Stimulated activated naive CD8-positive, alpha-beta T cell treated with anti-CD3 and anti-CD28 coated beads, Interleukin-15, Interleukin-2, amounts not matched to agents 100 U/mL and 50 U/mL, for 24 hours (primary cell): ENCODE measurements around the gene ZNF385D.

Experiments used
- ATAC-seq: fragments of 150-1000 bp; cut with Tn5 transposase; one replicate; pipeline ENCODE4 v1.10.0; 2021
- DNase-seq: peaks from one replicate; pipeline ENCODE4 v3.0.0; 2021

The ZNF385D gene, protein sequence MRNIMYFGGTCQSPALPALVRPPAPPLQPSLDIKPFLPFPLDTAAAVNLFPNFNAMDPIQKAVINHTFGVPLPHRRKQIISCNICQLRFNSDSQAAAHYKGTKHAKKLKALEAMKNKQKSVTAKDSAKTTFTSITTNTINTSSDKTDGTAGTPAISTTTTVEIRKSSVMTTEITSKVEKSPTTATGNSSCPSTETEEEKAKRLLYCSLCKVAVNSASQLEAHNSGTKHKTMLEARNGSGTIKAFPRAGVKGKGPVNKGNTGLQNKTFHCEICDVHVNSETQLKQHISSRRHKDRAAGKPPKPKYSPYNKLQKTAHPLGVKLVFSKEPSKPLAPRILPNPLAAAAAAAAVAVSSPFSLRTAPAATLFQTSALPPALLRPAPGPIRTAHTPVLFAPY

GRCh38 chr3:21750831-21751391 lies at the start of gene ZNF385D:
Gene ZNF385D (minus strand): TSS chr3:21751210. CDS start chr3:21750916, 294 bp downstream.
- DNase-seq: no peak
- ATAC-seq: no peak

- DNase-seq (no peak), ATAC-seq (no peak)
Observed at GRCh38 chr3:21798356-21799088, 47.5 kb upstream of the ZNF385D start.

GRCh38 chr3:21795921-21796320 lies 44.9 kb upstream of the ZNF385D start:
- ATAC-seq (no peak), DNase-seq (no peak)

DNA sequence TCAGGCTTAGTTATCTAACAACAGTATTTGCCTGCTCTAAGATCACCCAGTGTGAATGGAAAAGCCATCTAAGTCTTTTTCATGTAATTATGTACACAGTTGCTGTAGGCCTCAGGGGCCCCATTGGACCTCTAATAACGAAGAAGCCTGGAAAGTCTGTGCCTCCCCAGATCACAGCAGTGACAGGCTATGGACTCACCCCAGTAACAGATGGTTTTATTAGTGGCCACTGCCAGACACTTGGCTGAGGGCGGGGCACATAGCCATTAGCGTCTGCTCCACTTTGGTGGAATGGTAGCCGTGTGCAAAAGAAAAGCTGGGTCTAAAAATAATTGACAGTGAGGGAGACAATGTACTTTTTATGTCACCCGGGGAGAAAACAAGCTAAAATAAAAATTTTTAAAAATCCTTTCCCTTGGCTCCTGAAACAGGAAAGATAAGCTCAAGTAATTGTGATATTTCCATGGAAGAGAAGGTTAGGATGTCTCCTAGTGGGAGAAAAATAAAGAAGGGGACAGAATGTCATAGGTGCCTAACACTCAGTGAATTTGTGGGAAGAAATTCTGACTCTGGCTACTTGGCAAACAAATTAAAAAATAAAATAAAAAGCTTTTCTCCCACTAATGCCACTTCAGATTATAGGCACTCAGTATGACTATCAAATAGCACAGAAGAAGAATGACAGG lies 44.3 kb upstream of the ZNF385D start:
- no peak for DNase-seq
- ATAC-seq: no peak

- DNase-seq (no peak), ATAC-seq (no peak)
Observed at GRCh38 chr3:21794291-21794690, 43.3 kb upstream of the ZNF385D start.

GRCh38 chr3:21792176-21792575 lies 41.2 kb upstream of the ZNF385D start:
- no peak for DNase-seq
- ATAC-seq: no peak

- ATAC-seq (no peak), DNase-seq (no peak)
Observed at GRCh38 chr3:21791356-21791755, 40.3 kb upstream of the ZNF385D start.

- no peak for ATAC-seq
Observed at GRCh38 chr3:21790466-21790865, 39.5 kb upstream of the ZNF385D start.

GRCh38 chr3:21789730-21790129 lies 38.7 kb upstream of the ZNF385D start:
- DNase-seq (no peak), ATAC-seq (no peak)

More at GRCh38 chr3:21790466-21790865, 39.5 kb upstream of the ZNF385D start:
- no peak for DNase-seq

DNA sequence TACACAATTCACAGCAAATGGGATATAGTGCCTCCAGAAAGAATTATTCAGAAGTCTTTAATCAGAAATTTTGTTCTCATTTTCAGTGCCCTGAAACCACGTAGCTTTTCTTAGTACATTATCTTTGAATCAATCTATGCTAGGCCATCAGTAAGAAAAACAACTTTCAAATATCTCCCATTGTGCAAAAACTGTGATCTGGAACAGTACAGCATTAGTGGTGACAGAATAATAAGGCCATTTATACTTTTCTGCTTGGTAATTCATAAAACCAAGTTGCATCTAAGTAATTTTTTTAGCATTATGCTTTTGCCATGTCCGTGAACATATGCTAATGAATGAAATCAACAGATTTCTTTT lies 35.4 kb upstream of the ZNF385D start:
- ATAC-seq (no peak), DNase-seq (no peak)

GRCh38 chr3:21785765-21786437 lies 34.9 kb upstream of the ZNF385D start:
- DNase-seq (no peak), ATAC-seq (no peak)

DNA sequence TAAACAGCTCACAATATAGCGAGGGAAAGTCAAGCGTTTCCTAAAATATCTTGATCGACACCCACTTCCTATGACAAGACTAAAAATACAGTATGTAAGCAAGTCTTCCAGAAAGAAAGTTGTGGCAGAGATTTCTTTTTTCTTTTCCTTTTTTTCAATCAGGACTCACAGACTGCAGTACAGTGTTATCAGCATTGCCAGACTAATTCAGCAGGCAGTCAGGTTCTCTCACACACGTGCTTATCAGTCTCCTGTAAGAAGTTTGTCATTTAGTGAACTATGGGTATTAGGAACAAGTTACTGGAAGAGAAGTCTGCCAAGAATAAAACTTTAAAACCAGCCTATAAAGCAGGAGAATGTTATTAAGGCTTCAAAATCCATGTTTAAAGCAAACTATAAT lies 32.8 kb upstream of the ZNF385D start:
- DNase-seq (no peak), ATAC-seq (no peak)

DNA sequence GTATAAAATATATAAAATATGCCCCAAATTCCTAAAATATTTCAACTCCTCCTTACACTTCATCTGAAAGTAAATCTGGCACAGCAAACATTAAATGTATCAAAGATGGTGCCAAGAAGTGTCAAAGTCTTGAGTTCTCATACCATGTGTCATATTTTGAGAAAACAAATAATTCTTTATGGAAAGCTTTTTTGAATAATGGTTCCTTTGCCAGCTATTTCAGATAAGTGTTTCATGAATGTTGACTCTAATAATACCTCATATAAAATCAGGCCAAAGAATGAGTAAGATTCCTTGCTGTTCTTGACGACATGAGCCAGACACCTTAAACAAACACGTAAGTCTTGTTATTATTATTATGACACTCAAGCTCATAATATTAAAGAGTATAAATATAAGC lies 30.3 kb upstream of the ZNF385D start:
- DNase-seq: no peak
- no peak for ATAC-seq

GRCh38 chr3:21779909-21780308 lies 28.9 kb upstream of the ZNF385D start:
- DNase-seq (no peak), ATAC-seq (no peak)

- DNase-seq: no peak
- no peak for ATAC-seq
Observed at GRCh38 chr3:21778715-21779114, 27.7 kb upstream of the ZNF385D start.

- no peak for ATAC-seq
Observed at GRCh38 chr3:21777821-21778220, 26.8 kb upstream of the ZNF385D start.

GRCh38 chr3:21766002-21766401 lies 15.0 kb upstream of the ZNF385D start:
- ATAC-seq (no peak), DNase-seq (no peak)

More at GRCh38 chr3:21777821-21778220, 26.8 kb upstream of the ZNF385D start:
- no peak for DNase-seq

DNA sequence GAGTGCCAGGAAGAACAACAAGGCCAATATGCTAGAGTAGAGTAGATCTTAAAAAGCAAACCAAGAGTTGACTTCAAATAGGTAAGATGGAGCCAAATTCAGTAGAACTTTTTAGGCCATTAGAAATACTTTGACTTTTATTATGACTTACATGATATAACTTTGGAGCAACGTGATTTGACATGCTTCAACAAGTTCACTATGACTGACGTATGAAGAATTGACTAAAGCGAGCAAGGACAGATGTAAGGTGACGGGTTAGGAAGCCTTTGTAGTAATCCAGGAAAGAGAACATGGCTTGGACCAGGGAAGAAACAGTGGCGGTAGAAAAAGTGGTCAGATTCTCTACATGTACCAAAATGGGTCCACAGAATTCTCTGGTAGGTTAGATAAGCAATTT lies 4.9 kb upstream of the ZNF385D start:
- DNase-seq (no peak), ATAC-seq (no peak)

GRCh38 chr3:21754839-21755238 lies 3.8 kb upstream of the ZNF385D start:
- DNase-seq: no peak

GRCh38 chr3:21752749-21753347 lies 1.8 kb upstream of the ZNF385D start:
- ATAC-seq (no peak), DNase-seq (no peak)

More at GRCh38 chr3:21754839-21755238, 3.8 kb upstream of the ZNF385D start:
- no peak for ATAC-seq

- ATAC-seq (no peak), DNase-seq (no peak)
Observed at GRCh38 chr3:21751886-21752285, 876 bp upstream of the ZNF385D start.
